ENCODE data around the gene BPI.

DNA sequence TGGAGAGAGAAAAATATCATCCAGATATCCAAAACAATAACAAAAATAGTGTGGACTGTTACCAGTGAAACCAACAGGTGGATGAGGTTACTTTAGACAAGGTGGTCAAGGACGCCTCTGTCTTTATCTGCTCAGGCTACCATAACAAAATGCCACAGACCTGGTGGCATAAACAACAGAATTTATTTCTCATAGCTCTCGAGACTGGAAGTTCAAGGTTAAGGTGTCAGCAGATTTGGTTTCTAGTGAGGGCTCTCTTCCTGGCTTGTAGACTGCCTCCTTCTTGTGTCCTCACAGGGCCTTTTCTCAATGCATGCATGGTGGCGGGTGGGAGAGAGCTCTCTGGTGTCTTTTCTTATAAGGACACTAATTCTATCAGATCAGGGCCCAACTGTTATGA, 21.2 kb downstream of the BPI start:
- TF ChIP-seq USF1 (IDR thresholded peaks at IDR 0.05; ENCODE audit: borderline replicate concordance, low read depth) (no peak), GABPA (IDR thresholded peaks at IDR 0.05; ENCODE audit: low read depth) (no peak), RCOR1 (IDR thresholded peaks at IDR 0.05; ENCODE audit: low read length) (no peak), TEAD4 (IDR thresholded peaks at IDR 0.05; ENCODE audit: borderline replicate concordance, insufficient read depth) (no peak), YY1 (IDR thresholded peaks at IDR 0.05; ENCODE audit: low read depth) (no peak), POLR2AphosphoS5 (IDR thresholded peaks at IDR 0.05; ENCODE audit: low read depth, low read length) (no peak), TCF12 (IDR thresholded peaks at IDR 0.05) (no peak)
- TF ChIP-seq, protein P1, sequence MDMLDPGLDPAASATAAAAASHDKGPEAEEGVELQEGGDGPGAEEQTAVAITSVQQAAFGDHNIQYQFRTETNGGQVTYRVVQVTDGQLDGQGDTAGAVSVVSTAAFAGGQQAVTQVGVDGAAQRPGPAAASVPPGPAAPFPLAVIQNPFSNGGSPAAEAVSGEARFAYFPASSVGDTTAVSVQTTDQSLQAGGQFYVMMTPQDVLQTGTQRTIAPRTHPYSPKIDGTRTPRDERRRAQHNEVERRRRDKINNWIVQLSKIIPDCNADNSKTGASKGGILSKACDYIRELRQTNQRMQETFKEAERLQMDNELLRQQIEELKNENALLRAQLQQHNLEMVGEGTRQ (IDR thresholded peaks at IDR 0.05; ENCODE audit: borderline replicate concordance, low read depth, low read length), result no peak
- TF ChIP-seq, protein P2, sequence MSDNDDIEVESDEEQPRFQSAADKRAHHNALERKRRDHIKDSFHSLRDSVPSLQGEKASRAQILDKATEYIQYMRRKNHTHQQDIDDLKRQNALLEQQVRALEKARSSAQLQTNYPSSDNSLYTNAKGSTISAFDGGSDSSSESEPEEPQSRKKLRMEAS (IDR thresholded peaks at IDR 0.05; ENCODE audit: low read depth), result no peak
- TF ChIP-seq, protein P3, sequence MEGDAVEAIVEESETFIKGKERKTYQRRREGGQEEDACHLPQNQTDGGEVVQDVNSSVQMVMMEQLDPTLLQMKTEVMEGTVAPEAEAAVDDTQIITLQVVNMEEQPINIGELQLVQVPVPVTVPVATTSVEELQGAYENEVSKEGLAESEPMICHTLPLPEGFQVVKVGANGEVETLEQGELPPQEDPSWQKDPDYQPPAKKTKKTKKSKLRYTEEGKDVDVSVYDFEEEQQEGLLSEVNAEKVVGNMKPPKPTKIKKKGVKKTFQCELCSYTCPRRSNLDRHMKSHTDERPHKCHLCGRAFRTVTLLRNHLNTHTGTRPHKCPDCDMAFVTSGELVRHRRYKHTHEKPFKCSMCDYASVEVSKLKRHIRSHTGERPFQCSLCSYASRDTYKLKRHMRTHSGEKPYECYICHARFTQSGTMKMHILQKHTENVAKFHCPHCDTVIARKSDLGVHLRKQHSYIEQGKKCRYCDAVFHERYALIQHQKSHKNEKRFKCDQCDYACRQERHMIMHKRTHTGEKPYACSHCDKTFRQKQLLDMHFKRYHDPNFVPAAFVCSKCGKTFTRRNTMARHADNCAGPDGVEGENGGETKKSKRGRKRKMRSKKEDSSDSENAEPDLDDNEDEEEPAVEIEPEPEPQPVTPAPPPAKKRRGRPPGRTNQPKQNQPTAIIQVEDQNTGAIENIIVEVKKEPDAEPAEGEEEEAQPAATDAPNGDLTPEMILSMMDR (IDR thresholded peaks at IDR 0.05), result no peak

All from SK-N-SH (cell line).